GM18511 (cell line): ENCODE results near the gene DUSP2.
"Not testable (repeated sequence)": the region's sequence is repeated elsewhere in the genome, so short reads cannot be mapped to it uniquely, and the experiment has no call there.

ENCODE experiments used
- ATAC-seq: cut with Tn5 transposase; IDR thresholded peaks from one replicate; pipeline ENCODE4 v1.9.1; 2021; ENCODE audit warnings: mild to moderate bottlenecking, moderate library complexity; ENCODE audit not compliant: unreplicated experiment

The DUSP2 gene

DNA sequence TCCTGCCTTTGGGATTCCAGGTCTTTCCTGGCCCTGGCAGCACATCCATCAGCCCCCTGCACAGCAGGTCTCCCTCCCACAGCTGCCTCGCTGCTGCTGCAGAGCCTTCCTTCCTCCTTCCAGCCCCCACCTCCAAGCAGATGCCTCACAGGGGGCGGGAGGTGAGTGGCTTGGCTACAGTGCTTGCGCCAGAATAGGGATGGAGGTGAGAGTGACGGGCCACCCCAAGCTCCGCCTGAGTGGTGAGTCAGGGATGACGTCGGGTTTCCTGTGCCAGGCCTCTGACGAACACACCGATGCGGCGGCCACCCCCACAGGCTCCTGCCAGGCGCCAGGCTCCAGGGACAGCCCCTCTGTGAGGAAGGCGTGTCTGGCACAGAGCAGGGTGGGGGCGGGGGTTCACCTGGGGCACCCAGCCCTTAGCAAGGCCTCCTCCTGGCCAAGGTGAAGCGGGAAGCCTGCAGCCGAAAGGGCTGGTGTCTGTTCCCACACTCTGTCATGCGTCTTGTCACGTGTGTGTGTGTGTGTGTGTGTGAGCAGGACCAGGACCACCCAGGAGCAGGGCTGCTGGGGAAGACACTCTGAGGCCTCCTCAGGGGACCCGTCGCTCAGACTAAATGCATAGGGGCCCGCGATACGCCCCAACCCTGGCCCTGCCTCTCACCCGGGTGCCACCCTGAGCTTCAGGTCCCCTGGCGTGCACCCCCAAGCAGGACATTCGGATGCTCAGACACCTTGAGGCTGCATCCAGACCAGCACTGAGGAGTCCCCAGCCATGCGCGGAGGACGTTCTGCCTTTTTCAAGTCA, 3.4 kb upstream of the DUSP2 start:
- ATAC-seq, result peak; percentile 46

DNA sequence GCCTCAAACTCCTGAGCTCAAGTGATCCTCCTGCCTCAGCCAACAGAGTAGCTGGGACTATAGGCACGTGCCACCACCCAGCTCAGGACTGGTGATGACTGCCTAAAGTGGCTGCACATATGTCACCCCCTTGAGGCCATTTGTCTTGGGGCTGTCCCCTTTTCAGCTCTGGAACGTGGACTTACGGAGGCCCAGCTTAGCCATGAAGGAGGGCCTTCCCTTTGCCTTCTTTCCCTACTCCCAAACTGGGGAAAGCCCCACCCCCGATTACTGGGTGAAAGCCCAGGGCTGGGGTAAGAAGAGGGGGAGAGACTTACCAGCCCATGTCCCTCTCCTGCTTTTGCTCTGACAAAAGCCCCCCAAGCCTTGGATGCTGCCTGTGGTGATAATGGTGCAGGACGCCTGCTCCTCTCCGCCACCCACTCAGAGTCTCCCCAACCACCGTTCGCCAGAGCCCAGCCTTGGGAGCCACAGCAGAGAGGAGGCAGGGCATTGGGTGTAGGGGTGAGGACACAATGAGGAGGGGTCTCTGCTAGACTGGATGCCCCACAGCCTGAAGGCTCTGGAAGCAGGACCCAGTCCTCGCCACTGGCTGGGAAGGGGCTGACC, 2.5 kb upstream of the DUSP2 start:
- ATAC-seq, result no peak

DNA sequence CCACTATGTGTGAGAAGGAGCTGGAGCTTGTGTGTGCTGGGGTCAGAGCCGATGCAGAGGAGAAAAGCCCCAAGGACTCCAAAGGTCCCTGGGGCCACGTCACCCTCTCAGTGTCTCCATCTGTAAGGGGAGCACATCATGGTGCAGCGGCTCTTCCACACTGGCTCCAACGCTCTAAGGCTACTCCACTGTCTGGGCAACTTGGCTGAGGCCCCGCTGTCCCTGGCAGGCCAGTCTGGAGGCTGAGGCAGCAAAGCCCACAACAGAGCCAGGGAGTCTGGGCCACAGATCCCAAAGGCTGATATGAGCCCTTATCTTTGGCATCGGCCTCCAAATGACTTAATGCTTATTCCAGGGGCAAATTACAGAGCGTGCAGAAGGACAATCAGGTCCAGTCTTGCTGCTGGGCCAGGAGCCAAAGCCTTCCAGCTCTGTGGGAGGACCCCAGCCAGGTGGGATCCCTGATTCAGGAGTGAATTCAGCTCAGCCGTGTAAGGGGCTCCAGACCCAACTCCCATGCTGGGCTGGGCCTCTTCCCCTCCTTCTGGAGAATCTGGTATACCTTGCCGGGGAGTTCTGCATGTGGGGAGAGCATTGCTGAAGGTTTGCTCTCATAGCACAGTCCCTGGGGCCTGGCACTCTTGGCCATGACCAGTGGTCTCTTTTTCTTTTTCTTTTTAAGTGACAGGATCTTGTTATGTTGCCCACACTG, 1.8 kb upstream of the DUSP2 start:
- no peak for ATAC-seq

DNA sequence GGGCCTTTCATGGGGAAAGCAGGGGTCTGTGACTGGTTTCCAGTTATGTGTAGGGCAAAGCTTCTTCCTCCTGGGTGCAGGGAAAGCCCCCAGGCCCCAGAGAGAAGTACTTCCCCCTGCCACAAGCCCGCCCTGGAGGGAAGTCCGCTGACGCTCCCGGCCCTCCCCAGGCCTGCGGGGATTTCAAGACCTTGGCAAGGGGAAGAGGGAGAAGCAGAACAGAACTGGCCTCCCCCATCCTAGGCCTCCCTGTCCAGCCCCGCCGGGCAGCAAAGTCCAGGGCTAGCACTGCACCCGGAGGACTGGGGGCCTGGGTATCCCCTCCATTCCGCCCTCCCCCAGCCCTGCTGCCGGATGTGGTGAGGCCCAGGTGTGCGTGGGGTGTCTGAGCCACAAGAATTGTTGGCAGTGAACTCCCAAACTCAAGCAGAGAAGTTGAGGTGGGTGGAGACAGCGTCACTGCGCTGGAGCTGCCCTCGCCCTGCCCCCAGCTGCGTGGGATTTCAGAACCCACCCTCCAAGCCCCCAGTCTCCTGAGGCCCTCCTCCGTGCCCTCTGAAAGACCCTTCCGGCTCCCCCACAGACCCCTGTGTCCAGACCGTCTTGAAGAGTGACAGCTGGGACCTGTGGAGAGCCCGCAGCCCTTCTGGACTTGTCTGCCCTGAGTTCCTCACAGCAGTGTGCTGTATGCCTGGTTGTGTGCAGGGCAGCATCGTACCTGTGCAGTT, 1.1 kb upstream of the DUSP2 start:
- peak; percentile 39 for ATAC-seq

DNA sequence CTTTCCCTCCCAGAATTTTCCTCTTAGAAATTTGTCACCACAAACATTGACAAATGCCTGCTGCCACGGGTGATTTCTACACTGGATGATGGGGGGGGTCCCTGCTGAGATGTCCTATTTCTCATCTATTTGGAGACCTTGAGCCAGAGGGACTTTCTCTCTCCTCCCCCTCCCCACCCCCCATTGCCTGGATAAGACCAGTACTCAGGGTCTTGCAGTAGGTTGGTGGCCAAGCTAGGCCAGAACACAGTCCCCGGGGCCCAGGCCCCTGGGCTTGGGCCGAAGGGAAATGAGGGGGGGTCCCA, 560 bp upstream of the DUSP2 start:
- ATAC-seq, result no peak

DNA sequence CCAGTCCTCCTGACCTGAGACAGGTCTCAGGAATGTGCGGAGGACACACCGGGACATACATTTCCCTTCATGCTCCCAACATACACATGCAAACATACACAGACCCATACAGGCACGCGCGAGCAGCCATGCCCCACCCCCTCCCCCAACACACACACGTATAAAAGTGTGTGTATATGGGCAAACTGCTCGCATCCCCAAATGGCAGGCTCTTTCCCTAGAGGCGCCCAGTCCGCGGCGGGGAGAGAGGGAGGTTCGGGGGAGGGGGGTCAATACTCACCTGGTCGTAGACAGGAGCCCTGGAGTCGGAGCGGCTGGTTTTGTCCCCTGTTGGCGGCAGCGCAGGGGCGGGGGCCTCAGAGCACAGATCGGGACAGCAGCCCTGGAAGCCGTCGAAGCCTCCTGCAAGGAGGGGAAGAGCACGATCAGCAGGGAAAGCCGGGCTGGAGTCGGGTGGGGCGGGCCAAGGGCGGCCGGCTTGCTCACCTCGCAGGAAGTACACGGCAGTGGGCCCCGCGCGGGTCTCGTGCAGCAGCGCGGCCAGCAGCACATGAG, 682 bp downstream of the DUSP2 start:
- ATAC-seq, result no peak

DNA sequence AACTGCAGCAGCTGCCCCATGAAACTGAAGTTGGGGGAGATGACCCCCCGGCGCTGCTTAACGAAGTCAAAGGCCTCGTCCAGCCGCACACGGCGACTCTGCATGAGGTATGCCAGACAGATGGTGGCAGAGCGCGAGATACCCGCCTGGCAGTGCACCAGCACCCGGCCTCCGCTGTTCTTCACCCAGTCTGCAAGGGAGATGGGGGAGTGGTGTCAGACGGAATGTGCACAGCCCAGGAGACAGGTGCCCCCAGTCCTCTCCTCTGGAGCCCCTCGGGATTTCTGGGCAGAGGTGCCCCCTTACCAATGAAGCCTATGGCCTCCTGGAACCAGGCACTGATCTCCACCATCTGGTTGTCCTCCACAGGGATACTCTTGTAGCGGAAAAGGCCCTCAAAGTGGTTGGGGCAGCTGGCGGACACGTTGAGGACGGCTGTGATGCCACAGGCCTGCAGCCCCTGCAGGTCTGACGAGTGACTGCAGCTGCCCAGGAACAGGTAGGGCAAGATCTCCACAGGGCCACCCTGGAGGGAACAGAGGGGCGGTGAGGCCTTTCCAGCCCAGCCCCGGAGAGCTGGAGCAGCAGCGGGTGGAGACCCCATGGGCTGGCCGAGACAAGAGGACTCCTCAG, 1.3 kb downstream of the DUSP2 start:
- ATAC-seq, result no peak

DNA sequence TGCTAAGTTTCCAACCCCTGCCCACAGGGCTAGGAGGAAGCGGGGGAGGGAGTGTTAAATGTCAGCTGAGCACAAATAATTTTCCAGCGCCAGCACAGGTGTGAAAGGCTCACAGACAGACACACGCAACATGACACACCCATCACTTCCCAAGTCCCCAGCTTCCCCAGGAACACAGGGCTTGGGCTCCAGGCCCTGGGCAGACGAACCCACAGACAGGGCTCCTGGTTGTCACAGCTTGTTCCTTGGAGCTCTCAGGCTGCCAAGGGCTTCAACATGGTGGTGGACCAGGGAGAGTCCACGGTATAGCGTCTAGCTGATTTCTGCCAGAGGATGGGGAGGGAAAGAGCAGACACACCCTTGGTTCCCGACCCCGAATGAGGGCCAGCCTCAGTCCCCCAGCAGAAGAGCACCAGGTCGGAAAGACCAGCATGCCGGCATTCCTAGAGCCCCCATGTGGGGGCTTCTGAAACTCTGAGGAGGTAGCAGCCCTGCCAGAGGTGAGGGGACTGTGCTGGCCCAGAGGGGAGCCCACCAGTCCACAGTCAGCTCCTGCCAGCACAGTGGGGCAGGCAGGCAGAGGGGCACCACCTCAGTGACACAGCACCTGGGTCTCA, 1.9 kb downstream of the DUSP2 start:
- ATAC-seq, result no peak

DNA sequence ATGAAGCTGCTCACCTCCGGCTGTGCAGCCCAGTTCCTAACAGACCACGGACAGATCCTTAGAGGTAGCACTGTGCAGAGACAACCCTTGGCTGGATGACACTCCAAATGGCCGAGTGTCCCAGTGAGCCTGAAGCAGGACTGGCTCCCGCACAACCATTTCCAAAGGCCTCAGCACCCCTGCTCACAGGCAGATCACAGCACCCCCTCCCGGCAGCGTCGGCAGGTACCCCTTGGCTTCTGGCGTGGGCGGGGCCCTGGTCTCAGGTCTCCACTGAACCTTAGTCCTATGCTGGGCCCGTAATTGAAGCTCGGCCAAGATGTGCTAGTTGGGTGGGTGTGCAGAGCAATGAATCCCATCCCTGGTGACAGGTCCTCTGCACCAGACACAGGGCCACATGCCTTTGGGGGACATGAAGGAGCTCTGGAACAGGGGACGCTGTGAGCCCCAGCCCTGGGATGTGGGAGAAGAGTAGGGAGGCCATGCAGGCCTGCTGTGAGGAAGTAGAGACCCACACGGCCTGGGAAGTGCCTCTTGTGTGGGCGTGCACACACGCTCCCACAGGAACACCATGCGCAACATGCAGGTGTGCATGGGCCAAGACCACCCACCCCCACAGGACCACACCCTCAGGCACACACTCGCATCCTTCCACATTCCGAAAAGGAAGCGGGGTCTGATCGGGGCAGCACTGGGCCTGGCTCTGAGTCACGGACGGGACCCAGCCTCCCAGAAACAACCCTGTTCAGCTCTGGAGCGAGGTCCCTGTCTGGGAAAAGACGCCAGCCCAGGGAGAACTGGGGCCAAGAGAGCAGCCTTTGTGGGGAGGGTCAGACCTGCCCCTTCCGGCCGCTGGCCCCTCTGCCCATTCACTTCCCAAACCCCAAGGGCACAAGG, 2.8 kb downstream of the DUSP2 start:
- ATAC-seq, result no peak

DNA sequence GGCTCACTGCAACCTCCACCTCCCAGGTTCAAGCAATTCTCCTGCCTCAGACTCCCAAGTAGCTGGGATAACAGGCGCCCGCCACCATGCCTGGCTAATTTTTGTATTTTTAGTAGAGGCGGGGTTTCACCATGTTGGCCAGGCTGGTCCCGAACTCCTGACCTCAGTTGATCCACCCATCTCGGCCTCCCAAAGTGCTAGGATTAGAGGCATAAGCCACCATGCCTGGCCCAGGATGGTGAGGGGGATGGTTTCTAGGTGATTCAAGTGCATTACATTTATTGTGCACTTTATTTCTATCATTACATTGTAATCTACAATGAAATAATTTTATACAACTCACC, 3.6 kb downstream of the DUSP2 start:
- not testable (repeated sequence) for ATAC-seq

DNA sequence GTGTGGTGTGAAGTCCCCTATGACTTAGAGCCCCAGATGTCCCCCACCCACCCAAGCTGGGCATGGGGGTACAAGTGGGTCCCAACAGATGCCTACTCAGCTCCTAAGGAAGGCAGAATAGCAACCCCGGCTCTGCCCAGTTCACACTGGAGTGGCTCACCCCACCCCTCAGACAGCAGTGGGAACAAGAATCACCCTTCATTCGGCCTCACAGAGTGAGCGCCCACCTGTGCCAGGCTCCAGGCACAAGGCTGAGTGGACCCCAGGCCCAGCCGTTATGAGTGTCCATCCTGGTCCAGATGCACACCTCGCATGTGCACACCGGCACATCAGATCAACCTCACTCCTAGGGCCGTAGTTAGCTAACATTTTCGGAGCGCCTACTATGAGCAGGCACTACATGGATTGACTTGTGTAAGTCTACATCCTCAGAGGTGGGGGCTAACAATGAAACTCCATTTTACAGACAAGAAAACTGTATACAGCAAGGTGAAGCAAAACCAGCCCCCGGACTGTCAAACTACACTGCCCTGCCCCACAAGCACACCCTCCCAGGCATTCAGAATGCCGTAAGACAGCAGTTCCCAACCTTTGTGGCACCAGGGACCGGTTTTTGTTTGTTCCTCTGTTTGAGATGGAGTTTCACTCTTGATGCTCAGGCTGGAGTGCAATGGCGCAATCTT, 4.2 kb downstream of the DUSP2 start:
- ATAC-seq, result no peak

DNA sequence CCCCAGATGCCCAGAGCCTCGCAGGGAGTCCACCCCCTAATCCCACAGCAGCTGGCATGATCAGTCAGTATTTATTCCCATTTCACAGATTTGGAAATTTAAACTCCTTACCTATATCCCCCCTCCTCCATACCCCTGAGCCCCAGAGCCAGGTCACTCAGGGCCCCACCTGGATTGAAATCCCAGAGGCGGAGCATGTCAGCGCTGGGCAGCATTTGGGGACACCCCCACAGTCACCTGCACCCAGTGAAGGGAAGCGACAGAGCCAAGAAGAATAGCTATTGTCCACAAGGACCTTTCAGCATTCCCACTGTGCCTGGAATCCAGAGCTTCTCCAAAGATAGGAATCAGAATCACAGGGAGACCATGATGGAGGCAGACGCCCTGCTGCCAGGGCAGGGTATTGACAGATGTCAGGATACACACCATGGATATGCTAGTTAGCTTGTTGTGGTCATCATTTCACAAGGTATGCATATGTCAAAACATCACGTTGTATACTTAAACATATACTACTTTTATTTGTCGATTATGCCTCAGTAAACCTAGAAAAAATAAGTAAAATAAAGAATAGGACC, 6.0 kb downstream of the DUSP2 start:
- no peak for ATAC-seq

DNA sequence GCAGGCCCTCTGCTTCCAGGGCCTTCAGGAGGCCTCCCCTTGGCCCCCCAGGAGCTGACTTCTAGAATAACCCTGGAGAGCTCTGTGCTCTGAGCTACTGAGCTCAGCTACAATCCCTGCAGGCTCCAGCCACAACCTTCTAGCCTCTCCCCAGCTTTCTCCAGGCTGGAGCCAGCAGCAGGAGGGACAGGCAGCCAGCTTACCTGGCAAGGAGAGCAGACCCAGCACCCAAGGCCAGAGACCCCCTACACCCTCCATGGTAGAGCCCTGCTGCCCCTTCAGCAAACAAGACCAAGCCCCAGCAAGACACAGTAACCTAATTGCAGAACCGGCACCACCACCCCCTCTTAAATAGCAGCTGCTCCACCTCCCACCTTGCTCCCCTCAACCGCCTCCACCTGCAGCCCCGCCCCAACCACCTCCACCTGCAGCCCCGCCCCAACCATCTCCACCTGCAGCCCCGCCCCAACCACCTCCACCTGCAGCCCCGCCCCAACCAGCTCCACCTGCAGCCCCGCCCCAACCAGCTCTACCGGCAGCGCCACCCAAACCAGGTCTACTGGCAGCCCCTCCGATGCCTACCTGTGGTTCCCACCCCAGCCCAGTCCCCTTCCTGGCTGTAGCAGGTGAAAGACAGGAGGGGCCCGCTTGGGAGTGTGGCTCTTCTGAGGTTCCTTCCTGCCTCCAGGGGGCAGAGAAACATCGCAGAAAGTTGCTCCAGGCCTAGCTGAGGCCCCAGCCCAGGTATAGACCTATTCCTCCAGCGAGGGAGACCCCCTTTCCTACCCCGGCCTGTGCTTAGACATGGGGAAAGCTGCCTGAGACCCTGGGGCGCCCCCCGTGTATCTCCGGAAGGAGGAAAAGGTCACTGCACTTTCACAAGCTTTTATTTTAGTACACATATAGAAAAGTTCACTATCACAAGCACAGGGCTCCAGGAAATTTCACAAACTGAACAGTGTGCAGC, 6.8 kb downstream of the DUSP2 start, which contains the start of gene ASTL:
TSS of gene ASTL (minus strand) at position 324 of the 967 bp plus-strand sequence. CDS start at position 258, 66 bp downstream.
- no peak for ATAC-seq

DNA sequence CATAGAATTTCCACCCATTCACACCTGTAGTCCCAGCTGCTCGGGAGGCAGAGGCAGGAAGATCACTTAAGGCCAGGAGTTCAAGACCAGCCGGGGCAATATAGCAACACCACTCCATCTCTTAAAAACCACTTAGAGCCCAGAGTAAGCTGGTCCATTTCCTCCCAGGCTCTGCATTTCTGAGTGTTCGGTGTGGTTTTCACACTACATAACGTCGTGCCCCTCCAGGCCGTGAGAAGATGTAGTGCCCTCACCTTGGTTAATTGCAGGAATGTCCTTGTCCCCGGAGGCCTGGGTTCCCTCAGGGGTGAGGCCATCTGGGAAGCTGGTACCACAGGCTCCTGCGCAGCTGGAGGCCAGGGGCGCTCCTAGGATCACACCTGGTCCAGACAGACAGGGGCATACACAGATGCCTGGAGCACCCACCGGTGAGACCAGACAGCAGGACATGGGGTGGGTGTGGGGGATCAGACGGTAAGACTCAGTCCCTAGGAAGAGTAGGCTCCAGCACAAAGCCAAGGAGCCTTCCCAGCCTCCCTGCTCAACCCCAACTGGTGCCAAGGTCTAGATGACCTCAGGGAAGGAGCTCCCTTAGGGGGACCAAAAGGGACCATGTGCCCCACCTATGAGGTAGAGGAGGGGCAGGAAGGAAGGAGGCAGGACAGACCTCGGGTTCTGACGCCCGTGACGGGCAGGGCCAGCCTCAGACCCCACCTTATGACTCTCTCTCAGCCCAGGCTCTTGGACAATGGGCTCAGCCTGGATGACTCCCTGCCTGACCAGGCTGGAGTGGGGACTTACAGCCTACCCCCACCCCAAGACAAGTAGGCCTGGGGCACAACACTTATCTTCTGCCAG, 7.7 kb downstream of the DUSP2 start:
- ATAC-seq, result no peak

DNA sequence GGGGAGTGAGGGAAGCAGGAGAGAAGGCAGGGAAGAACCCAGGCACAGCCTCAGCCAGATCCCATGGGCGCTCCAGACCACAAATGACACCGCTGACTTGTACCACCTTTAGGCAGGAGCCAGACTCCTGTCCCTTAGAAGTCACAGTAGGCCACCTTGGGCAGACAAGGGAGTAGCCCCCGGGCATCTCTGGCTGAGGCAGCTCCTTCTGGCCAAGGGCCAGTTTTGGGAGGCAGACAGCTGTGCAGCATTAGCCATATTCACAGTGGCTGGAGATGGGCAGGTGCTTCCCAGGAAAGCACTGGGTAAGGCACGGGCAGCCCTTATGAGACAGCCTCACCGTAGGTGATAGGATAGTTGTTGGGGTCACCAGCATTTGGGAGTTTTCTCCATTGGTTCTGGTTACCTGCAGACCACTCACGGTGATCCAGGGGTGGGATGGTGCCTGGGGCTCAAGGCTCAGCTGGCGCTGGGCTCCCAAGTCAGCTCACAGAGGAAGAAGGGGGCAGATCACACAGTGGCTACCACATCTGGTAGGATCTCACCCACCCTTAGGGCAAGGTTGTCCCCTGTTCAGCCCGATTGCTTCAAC, 9.0 kb downstream of the DUSP2 start:
- no peak for ATAC-seq

DNA sequence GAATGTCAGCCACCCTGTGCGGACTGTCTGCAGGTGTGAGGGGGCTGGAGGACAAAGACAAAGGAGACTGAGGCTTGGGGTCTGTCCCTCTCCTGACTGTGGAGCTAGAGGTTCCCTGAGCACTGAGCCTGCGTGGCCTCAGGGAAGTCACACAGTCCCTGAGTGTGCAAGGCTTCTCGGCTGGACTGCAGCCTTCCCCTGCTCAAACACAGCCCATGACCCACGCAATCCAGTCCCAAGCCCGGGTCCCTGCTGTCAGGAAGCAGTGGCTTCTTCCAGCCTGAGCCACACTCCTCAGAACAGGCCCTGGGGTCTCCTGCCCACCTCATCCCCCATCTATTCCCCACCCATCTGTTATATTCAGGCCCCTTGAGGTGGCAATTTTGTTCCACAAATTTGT, 9.6 kb downstream of the DUSP2 start:
- no peak for ATAC-seq
